GM12801 (cell line): ENCODE results near the gene EGFL8.

Source experiments
- TF ChIP-seq, protein P1 (sequence below): IDR thresholded peaks from one replicate; pipeline ENCODE4 v1.5.1; 2011; ENCODE audit warnings: control low read depth; ENCODE audit not compliant: insufficient read length; ENCODE audit errors: extremely low read depth

EGFL8 gene

DNA sequence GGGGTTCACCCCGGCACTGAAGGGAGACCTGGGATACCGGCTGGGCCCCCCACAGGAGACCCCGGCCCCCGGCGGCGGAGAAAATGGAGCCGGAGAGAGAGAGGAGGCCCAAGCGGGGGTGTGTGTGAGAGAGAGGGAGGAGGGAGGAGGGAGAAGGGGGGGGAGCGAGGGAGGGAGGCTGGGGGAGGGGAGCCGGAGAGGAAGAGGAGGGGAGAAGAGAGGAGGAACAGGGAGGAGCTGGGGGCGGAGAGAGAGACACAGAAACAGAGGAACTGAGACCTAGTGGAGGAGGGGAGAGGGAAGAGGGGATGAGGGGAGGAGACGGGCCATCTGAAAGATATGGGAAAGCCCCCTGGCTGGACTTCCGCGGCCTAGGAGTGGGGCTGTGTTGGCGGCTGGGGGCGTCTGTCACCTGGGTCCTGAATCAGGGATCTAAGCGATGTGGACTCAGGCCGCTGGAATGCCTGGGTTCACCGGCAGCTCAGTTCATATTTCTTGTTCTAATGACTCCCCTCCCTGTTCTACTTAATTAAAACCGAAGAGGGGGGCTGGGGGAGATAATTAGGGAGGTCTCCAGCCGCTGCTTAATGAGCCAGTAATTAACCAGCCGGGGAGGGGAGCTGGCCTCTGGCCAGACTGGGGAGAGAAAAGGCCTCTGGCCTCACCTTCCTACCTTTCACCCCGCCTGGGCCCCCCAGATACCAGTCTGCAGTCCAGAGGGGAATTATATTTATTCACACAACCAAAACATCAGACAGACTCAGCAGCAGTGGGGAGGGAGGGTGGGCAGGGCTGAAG, 25.9 kb downstream of the EGFL8 start, which contains the start of gene PBX2:
Gene PBX2, minus strand, starts transcription at position 149 of the 798 bp plus-strand sequence. CDS start 287 bp downstream, outside the sequence.
- TF ChIP-seq, protein P1, sequence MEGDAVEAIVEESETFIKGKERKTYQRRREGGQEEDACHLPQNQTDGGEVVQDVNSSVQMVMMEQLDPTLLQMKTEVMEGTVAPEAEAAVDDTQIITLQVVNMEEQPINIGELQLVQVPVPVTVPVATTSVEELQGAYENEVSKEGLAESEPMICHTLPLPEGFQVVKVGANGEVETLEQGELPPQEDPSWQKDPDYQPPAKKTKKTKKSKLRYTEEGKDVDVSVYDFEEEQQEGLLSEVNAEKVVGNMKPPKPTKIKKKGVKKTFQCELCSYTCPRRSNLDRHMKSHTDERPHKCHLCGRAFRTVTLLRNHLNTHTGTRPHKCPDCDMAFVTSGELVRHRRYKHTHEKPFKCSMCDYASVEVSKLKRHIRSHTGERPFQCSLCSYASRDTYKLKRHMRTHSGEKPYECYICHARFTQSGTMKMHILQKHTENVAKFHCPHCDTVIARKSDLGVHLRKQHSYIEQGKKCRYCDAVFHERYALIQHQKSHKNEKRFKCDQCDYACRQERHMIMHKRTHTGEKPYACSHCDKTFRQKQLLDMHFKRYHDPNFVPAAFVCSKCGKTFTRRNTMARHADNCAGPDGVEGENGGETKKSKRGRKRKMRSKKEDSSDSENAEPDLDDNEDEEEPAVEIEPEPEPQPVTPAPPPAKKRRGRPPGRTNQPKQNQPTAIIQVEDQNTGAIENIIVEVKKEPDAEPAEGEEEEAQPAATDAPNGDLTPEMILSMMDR, result no peak

DNA sequence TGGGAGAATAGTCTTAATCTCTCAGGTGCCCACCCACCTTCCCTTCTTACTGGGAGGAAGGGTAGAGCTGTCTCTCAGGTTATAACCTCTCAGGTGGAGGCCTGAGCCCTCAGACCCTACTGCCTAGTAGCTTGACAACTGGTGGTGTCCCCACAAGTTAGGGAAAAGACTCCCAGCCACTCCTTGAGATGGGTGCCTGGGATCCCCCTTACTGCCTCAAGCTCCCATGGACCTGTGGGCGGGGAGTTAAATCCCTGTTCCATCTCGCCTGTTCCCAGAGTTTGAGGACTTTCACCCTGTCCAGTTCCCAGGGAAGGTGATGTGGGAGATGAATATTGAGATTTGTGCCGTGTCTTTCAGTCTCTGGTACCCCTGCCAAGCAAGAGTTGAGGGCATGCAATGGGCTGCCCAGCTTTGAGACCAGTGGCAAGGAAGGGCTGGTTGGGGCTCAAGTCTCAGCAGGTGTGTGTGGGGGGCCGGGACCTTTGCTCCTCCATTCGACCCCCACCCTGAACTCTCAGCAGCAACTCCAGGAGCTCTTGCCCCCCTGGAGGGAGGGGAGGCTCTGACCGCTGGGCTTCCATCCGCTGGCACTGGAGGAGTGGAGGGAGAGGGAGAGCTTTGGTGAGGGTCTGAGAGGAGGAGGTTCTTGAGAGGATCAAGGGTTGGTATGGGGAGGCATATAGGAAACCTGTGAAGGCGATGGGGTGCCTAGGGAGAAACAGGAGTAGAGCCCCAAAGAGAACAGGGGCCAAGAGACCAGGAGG, 26.7 kb downstream of the EGFL8 start:
- TF ChIP-seq, protein P1, result no peak

DNA sequence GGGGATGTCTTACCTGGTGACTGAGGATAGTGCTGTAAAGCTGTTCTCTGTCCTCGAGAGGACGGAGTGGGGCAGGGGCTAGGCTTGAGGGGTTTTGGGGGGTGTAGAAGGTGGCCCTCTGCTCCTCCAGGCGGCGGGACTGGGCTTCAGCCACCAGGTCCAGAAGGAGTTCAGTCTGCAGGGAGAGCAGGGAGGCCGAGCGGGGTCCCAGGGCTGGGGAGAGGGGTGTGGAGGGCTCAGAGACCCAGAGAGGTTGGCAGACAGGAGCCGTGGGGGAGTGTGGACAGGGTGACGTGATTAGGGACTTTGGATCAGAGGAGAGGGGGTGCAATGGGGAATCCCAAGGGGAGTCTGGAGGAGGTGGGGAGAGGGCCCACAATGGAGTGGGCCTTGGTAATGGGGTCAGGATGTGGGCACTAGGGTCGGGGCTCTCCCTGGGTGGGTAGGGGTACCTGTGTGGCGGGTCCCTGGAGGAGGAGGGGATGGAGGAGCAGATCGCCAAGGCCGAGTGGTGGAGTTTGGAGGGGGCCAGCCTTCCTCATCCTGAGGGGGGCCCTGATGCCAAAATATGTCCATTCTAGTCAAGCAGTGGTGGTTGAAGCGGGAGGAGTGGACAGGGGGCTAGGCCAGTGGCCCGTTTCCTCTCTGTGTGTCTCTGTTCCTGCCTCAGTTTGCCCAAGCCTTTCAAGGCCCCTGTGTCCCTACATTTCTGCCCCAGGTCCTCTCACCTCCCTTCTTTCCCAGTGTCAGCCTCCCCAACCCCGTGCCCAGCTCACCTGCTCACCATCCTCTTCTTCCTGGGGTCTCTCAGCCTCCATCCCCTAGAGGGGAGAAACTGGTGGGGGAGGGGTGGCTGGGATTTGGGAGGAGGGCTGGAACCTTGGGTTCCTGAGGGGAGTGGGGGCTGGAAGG, 27.6 kb downstream of the EGFL8 start:
- TF ChIP-seq, protein P1, result no peak

DNA sequence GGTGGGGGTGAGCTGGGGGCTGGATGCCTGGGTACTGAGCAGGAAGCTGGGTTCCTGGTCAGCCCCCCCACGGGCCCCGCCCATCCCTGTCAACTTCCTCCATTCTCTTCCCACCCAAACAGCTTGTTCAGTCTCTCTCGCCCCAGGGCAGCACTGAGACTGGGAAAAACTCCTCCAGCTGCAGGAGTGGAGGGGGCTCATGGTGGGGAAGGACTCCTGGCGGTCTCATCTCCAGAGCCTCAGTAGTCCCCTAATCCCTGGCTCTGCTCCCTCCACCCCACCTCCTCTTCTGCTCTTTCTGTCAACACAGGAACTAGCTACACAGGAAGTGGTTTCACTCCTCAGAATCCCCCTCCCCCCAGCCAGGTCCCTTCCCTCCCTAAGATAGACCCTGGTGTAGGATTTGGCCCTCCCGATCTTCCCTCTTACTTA, 28.2 kb downstream of the EGFL8 start, which contains the start of gene GPSM3:
Gene GPSM3, minus strand, starts transcription at position 36 of the 432 bp plus-strand sequence. CDS start 130 bp downstream, outside the sequence.
- TF ChIP-seq, protein P1, result no peak

DNA sequence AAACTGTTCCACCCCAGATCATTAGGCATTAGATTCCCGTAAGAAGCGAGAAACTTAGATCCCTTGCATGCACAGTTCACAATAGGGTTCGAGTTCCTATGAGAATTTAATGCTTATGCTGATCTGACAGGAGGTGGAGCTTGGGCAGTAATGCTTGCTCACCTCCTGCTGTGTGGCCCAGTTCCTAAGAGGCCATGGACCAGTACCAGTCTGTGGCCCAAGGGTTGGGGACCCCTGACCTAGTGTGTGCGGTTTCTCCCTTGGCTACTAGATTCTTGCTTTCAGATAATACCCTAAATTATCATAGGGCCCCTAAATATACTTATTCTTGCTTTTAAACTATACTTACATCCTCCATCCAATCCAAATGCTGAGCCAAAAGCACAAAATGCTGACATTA, 30.0 kb downstream of the EGFL8 start:
- TF ChIP-seq, protein P1, result no peak

DNA sequence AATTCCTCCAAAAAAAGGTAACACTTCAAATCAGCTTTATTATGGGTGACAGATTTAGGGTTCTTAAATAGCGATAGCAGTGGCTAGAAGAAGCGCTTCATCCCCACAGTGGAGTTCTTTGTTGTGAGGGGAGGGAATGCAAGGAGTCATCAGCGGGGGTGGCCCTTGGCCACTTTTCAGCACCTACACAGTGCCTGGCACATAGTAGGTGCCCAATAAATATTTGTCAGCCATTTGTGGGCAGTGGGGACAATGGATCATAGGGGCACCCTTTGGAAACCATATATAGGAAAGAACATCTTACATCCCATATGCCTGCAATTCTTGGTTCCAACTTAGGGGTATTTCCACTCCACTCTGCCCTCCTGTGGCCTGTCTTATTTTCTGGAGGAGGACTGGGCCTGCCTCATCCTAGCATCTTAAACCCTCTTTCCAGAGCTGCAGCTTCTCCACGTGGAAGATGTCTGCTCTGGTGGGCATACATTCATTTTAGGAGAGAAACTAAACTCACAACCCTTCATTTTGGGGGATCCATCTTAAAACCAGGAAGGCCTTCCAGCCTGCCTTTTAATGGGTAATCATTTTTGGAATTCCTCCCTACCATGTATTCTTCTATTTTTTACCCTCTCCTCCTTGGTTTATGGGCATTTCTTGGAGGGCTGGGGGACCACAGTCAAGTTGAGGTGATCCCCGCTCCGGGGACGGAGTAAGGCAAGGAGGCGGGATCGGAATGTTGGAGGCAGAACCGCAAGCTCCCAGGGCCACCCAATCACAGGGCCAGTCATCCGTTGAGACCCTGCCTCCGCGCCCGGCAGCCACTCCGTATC, 30.6 kb downstream of the EGFL8 start:
- TF ChIP-seq, protein P1, result no peak
